SK-N-SH (cell line): ENCODE data around the gene DHX29. TPM values are rescaled to one million over a fixed set of nuclear protein-coding genes. Genes with fewer than 3 reads are reported as not detected.

Experiments
- CTCF ChIA-PET: fragments of 300-600, 350-600 bp; formaldehyde crosslinking; extraction: SDS; loops from one replicate; lab custom pipeline; 2021; lab: Yijun Ruan, JAX
- POLR2A ChIA-PET: fragments of 350-600 bp; sonication (Branson Sonifier 250); formaldehyde crosslinking; extraction: SDS; loops from one replicate; lab custom pipeline; 2020; ENCODE audit warnings: antibody characterized with exemption, inconsistent platforms; lab: Yijun Ruan, JAX
- DNase-seq: peaks from one replicate; pipeline ENCODE4 v3.0.0; 2012
- H2AFZ ChIP-seq: fragments of 200-600 bp; sonication (generic); 2 replicates; pipeline ENCODE4 v1.8.1; 2016; ENCODE audit warnings: antibody characterized with exemption, mild to moderate bottlenecking, low read depth
- H3F3A ChIP-seq: fragments of 200-600 bp; sonication (generic); replicated peaks from 2 replicates; pipeline ENCODE3; 2016; ENCODE audit warnings: antibody characterized with exemption, mild to moderate bottlenecking; ENCODE audit not compliant: insufficient read depth
- H3K27ac ChIP-seq, 2 experiments: fragments of 200-500 bp in 1 of 2; fragments of 200-600 bp in 1 of 2; sonication (Bioruptor generic) in 1 of 2; sonication (generic), shearing (Covaris generic) in 1 of 2; 2 replicates each; pipeline versions ENCODE4 v1.5.1 to v1.6.1; 2014 to 2016; ENCODE audit warnings: low read depth in 2 of 2, inconsistent platforms in 1 of 2, low read length in 1 of 2, mild to moderate bottlenecking in 1 of 2, mixed read lengths in 1 of 2
- H3K27me3 ChIP-seq: fragments of 200-600 bp; sonication (generic), shearing (Covaris generic); 2 replicates; pipeline ENCODE4 v1.6.1; 2016; ENCODE audit warnings: mixed run types; ENCODE audit not compliant: insufficient read depth
- H3K36me3 ChIP-seq, 2 experiments: fragments of 200-500 bp in 1 of 2; fragments of 200-600 bp in 1 of 2; sonication (Bioruptor generic) in 1 of 2; sonication (generic) in 1 of 2; replicated peaks in 1 of 2; 2 replicates each; pipeline versions ENCODE3 to v1.5.1; 2014 to 2016; ENCODE audit warnings: low read length in 1 of 2, mild to moderate bottlenecking in 1 of 2; ENCODE audit not compliant: insufficient read depth in 2 of 2, control insufficient read depth in 1 of 2
- H3K4me1 ChIP-seq, 2 experiments: fragments of 200-500 bp in 1 of 2; fragments of 200-600 bp in 1 of 2; sonication (Bioruptor generic) in 1 of 2; sonication (generic), shearing (Covaris generic) in 1 of 2; 2 replicates each; pipeline versions ENCODE4 v1.5.1 to v1.6.1; 2014 to 2016; ENCODE audit warnings: low read depth in 1 of 2, low read length in 1 of 2, mixed run types in 1 of 2; ENCODE audit not compliant: insufficient read depth in 2 of 2, control insufficient read depth in 1 of 2
- H3K4me2 ChIP-seq: fragments of 200-600 bp; sonication (generic), shearing (Covaris generic); 2 replicates; pipeline ENCODE4 v1.6.1; 2017; ENCODE audit warnings: mixed run types
- H3K4me3 ChIP-seq, 2 experiments: fragments of 200-500 bp in 1 of 2; fragments of 200-600 bp in 1 of 2; sonication (Bioruptor generic) in 1 of 2; sonication (generic), shearing (Covaris generic) in 1 of 2; 2 replicates each; pipeline versions ENCODE4 v1.5.1 to v1.8.1; 2014 to 2016; ENCODE audit warnings: low read depth in 2 of 2, inconsistent platforms in 1 of 2, low read length in 1 of 2, mild to moderate bottlenecking in 1 of 2, mixed read lengths in 1 of 2, moderate library complexity in 1 of 2
- H3K79me2 ChIP-seq: fragments of 200-600 bp; sonication (generic); 2 replicates; pipeline ENCODE4 v1.8.1; 2017; ENCODE audit warnings: mild to moderate bottlenecking; ENCODE audit not compliant: insufficient read depth
- H3K9ac ChIP-seq: fragments of 200-600 bp; sonication (generic); 2 replicates; pipeline ENCODE4 v1.6.1; 2017; ENCODE audit warnings: mixed run types
- H3K9me2 ChIP-seq: fragments of 200-600 bp; sonication (generic); 2 replicates; pipeline ENCODE4 v1.6.1; 2017; ENCODE audit warnings: mixed run types
- H3K9me3 ChIP-seq: fragments of 200-600 bp; sonication (generic); 2 replicates; pipeline ENCODE4 v1.6.1; 2017; ENCODE audit warnings: mixed run types, mild to moderate bottlenecking, moderate library complexity
- H4K20me1 ChIP-seq: fragments of 200-600 bp; sonication (generic); 2 replicates; pipeline ENCODE4 v1.6.1; 2017; ENCODE audit warnings: mild to moderate bottlenecking, mixed run types; ENCODE audit not compliant: insufficient read depth
- CHD2 ChIP-seq: fragments of 150-350 bp; IDR thresholded peaks from 2 replicates; pipeline ENCODE4 v1.6.1; 2018; ENCODE audit warnings: low read length; ENCODE audit not compliant: partially characterized antibody
- ELF1 ChIP-seq: IDR thresholded peaks from 2 replicates; pipeline ENCODE4 v1.4.0; 2012
- EP300 ChIP-seq, 2 experiments: IDR thresholded peaks; 2 replicates each; pipeline versions ENCODE4 v1.4.0 to v1.6.1; 2012; ENCODE audit warnings: borderline replicate concordance in 1 of 2, low read depth in 1 of 2, low read length in 1 of 2
- EZH2phosphoT487 ChIP-seq: fragments of 200-600 bp; sonication (generic); IDR thresholded peaks from 2 replicates; pipeline ENCODE4 v1.6.1; 2017; ENCODE audit warnings: low read depth, mixed run types, mild to moderate bottlenecking, antibody characterized with exemption, moderate library complexity, borderline replicate concordance
- FOSL2 ChIP-seq: IDR thresholded peaks from 2 replicates; pipeline ENCODE4 v1.4.0; 2012; ENCODE audit warnings: low read depth, mild to moderate bottlenecking, moderate library complexity, borderline replicate concordance
- FOXJ3 ChIP-seq: sonication (generic); formaldehyde crosslinking; IDR thresholded peaks from 2 replicates; pipeline ENCODE4 v1.5.1; 2020; ENCODE audit warnings: mild to moderate bottlenecking, missing genetic modification reagents
- FOXM1 ChIP-seq: IDR thresholded peaks from 2 replicates; pipeline ENCODE4 v1.4.0; 2012; ENCODE audit warnings: low read depth, mild to moderate bottlenecking
- GABPA ChIP-seq: IDR thresholded peaks from 2 replicates; pipeline ENCODE4 v1.4.0; 2012; ENCODE audit warnings: low read depth, mild to moderate bottlenecking
- MEF2A ChIP-seq: IDR thresholded peaks from 2 replicates; pipeline ENCODE4 v1.4.0; 2012; ENCODE audit warnings: low read depth, borderline replicate concordance
- MXI1 ChIP-seq: IDR thresholded peaks from 2 replicates; pipeline ENCODE4 v1.6.1; 2012; ENCODE audit warnings: mild to moderate bottlenecking, low read depth, low read length, improper control_type of control experiment
- NFIC ChIP-seq: IDR thresholded peaks from 2 replicates; pipeline ENCODE4 v1.4.0; 2012; ENCODE audit warnings: borderline replicate concordance
- POLR2AphosphoS5 ChIP-seq: IDR thresholded peaks from 2 replicates; pipeline ENCODE4 v1.6.1; 2012; ENCODE audit warnings: low read depth, low read length
- RFX5 ChIP-seq: IDR thresholded peaks from 2 replicates; pipeline ENCODE4 v1.6.1; 2012; ENCODE audit warnings: mild to moderate bottlenecking, improper control_type of control experiment, low read length
- SIN3A ChIP-seq: IDR thresholded peaks from 2 replicates; pipeline ENCODE4 v1.6.1; 2012; ENCODE audit warnings: low read depth, mild to moderate bottlenecking, low read length, moderate library complexity, borderline replicate concordance
- TAF1 ChIP-seq: IDR thresholded peaks from 2 replicates; pipeline ENCODE4 v1.6.1; 2012; ENCODE audit warnings: low read depth, mild to moderate bottlenecking, low read length, moderate library complexity, borderline replicate concordance
- TEAD4 ChIP-seq: IDR thresholded peaks from 2 replicates; pipeline ENCODE4 v1.4.0; 2012; ENCODE audit warnings: mild to moderate bottlenecking, borderline replicate concordance; ENCODE audit not compliant: insufficient read depth
- YY1 ChIP-seq: IDR thresholded peaks from 2 replicates; pipeline ENCODE4 v1.4.0; 2012; ENCODE audit warnings: low read depth, mild to moderate bottlenecking
- WGBS: methylation state at CpG from one replicate; pipeline ENCODE4 v1.1.6; 2017; ENCODE audit warnings: low lambda C conversion rate; 5-methylcytosine and 5-hydroxymethylcytosine counted together
- polyA plus RNA-seq, 3 experiments: library from polyadenylated mRNA; depleted of rRNA; stranded (reverse); fragments of >200 nt; gene quantifications; 2 replicates each; pipeline ENCODE4 v1.2.3, GENCODE V29; 2012
- TF ChIP-seq, protein P1 (sequence below): fragments of 200-600 bp; sonication (generic); IDR thresholded peaks from 2 replicates; pipeline ENCODE4 v1.6.1; 2017; ENCODE audit warnings: antibody characterized with exemption, mild to moderate bottlenecking, moderate library complexity
- TF ChIP-seq, protein P2 (sequence below): IDR thresholded peaks from 2 replicates; pipeline ENCODE4; 2012
- TF ChIP-seq, protein P3 (sequence below): IDR thresholded peaks from 2 replicates; pipeline ENCODE4 v1.6.1; 2012; ENCODE audit warnings: mild to moderate bottlenecking, low read depth, low read length, moderate library complexity
- TF ChIP-seq, protein P4 (sequence below): IDR thresholded peaks from 2 replicates; pipeline ENCODE4 v1.4.0; 2012; ENCODE audit warnings: low read depth, borderline replicate concordance

DHX29 gene
- polyA plus RNA-seq, 1 of the 3 experiments (the other 2 are of a cell fraction) = 2.1 TPM

DNA sequence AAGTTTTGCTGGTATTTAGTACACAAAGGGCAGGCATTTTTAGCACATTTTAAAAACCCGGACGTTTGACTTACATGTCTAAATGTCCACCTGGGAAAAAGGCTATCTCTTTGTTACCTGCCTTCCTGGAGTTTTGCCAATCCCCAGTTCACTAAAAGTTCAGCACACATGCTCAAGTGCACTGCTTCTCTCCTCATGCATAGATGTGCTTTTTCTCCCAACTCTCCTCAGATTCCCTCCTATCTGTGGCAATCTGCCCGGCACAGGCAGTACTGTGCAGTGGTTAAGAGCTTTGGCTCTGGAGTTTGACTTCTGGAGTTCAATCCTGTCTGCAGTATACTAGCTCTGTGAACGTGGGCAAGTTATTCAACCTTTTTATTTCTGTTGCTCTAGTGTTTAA, 65.7 kb downstream of the DHX29 start:
- 37% methylated on average over 4 of the region's 4 CpGs for WGBS
- no peaks in the 10 kb centered on the region for H3F3A ChIP-seq
- H3K9me3 ChIP-seq = no peaks in the 10 kb centered on the region
- no peaks in the 10 kb centered on the region for H4K20me1 ChIP-seq
- H2AFZ ChIP-seq = no peak overlapping the region
- no peak for DNase-seq
- ChIA-PET CTCF (interaction anchor here (1.3 kb wide), 1 partner anchor 68 kb away, joined by 3 read pairs; no protein-coding TSS in a partner anchor), POLR2A (no interaction called here)
- no peak overlapping the region for H3K4me2 ChIP-seq
- TF ChIP-seq EZH2phosphoT487 = no peak
- no peak overlapping the region for H3K4me3 ChIP-seq
- H3K27me3 ChIP-seq = peaks cover 44% of the 10 kb centered on the region
- no peaks in the 10 kb centered on the region for H3K9me2 ChIP-seq
- no peak overlapping the region for H3K27ac ChIP-seq
- no peak overlapping the region for H3K9ac ChIP-seq
- H3K4me1 ChIP-seq = no peaks in the 10 kb centered on the region
- no peaks in the 10 kb centered on the region for H3K36me3 ChIP-seq
- H3K79me2 ChIP-seq = no peaks in the 10 kb centered on the region

DNA sequence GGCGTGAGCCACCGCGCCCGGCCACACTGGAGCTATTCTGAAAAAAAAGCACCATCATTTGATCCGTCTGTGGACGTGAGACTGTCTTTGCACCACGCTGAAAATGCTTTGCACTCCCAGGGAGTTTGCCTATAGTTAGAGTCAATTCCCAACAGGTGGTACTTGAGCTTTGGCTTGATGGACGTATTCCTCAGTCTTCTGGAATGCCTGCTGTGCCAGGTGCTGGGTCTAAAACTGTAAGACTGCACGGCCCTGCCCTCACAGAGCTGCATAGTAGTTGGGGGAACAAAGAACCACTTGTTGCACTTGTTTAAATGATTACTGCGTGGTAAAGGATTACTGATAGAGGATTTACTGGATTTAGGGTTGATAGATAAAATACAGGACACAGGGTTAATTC, 70.7 kb downstream of the DHX29 start:
- no peak overlapping the region for H3K27ac ChIP-seq
- no peak overlapping the region for H3K9ac ChIP-seq
- H3K36me3 ChIP-seq = no peaks in the 10 kb centered on the region
- peaks cover 84% of the 10 kb centered on the region for H3K27me3 ChIP-seq
- no peak overlapping the region for H3K4me3 ChIP-seq
- no peaks in the 10 kb centered on the region for H3K9me3 ChIP-seq
- peaks cover 0 to 20% of the 10 kb centered on the region in 2 experiments; a peak in 1 of 4 replicates for H3K4me1 ChIP-seq
- POLR2A ChIA-PET = no interaction called here
- H3K9me2 ChIP-seq = no peaks in the 10 kb centered on the region
- peaks cover 3% of the 10 kb centered on the region for H3F3A ChIP-seq
- H2AFZ ChIP-seq = no peak overlapping the region
- H3K4me2 ChIP-seq = no peak overlapping the region
- TF ChIP-seq EP300 (IDR thresholded peaks at IDR 0.05; ENCODE audit: borderline replicate concordance in 1 of 2, low read depth in 1 of 2, low read length in 1 of 2) = no peak
- TF ChIP-seq CHD2 = no peak
- TF ChIP-seq GABPA = no peak
- TF ChIP-seq NFIC = no peak
- no peak for TF ChIP-seq RFX5
- TF ChIP-seq MXI1 = no peak
- no peak for TF ChIP-seq FOXM1
- no peak for TF ChIP-seq TEAD4
- no peak for TF ChIP-seq FOXJ3
- TF ChIP-seq ELF1 = no peak
- TF ChIP-seq, protein P1, sequence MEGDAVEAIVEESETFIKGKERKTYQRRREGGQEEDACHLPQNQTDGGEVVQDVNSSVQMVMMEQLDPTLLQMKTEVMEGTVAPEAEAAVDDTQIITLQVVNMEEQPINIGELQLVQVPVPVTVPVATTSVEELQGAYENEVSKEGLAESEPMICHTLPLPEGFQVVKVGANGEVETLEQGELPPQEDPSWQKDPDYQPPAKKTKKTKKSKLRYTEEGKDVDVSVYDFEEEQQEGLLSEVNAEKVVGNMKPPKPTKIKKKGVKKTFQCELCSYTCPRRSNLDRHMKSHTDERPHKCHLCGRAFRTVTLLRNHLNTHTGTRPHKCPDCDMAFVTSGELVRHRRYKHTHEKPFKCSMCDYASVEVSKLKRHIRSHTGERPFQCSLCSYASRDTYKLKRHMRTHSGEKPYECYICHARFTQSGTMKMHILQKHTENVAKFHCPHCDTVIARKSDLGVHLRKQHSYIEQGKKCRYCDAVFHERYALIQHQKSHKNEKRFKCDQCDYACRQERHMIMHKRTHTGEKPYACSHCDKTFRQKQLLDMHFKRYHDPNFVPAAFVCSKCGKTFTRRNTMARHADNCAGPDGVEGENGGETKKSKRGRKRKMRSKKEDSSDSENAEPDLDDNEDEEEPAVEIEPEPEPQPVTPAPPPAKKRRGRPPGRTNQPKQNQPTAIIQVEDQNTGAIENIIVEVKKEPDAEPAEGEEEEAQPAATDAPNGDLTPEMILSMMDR = no peak
- no peak for TF ChIP-seq MEF2A
- TF ChIP-seq, protein P2, sequence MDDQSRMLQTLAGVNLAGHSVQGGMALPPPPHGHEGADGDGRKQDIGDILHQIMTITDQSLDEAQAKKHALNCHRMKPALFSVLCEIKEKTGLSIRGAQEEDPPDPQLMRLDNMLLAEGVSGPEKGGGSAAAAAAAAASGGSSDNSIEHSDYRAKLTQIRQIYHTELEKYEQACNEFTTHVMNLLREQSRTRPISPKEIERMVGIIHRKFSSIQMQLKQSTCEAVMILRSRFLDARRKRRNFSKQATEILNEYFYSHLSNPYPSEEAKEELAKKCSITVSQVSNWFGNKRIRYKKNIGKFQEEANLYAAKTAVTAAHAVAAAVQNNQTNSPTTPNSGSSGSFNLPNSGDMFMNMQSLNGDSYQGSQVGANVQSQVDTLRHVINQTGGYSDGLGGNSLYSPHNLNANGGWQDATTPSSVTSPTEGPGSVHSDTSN = no peak
- TF ChIP-seq, protein P3, sequence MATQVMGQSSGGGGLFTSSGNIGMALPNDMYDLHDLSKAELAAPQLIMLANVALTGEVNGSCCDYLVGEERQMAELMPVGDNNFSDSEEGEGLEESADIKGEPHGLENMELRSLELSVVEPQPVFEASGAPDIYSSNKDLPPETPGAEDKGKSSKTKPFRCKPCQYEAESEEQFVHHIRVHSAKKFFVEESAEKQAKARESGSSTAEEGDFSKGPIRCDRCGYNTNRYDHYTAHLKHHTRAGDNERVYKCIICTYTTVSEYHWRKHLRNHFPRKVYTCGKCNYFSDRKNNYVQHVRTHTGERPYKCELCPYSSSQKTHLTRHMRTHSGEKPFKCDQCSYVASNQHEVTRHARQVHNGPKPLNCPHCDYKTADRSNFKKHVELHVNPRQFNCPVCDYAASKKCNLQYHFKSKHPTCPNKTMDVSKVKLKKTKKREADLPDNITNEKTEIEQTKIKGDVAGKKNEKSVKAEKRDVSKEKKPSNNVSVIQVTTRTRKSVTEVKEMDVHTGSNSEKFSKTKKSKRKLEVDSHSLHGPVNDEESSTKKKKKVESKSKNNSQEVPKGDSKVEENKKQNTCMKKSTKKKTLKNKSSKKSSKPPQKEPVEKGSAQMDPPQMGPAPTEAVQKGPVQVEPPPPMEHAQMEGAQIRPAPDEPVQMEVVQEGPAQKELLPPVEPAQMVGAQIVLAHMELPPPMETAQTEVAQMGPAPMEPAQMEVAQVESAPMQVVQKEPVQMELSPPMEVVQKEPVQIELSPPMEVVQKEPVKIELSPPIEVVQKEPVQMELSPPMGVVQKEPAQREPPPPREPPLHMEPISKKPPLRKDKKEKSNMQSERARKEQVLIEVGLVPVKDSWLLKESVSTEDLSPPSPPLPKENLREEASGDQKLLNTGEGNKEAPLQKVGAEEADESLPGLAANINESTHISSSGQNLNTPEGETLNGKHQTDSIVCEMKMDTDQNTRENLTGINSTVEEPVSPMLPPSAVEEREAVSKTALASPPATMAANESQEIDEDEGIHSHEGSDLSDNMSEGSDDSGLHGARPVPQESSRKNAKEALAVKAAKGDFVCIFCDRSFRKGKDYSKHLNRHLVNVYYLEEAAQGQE = no peak
- no peak for TF ChIP-seq FOSL2
- TF ChIP-seq YY1 = no peak
- no peak for TF ChIP-seq POLR2AphosphoS5
- TF ChIP-seq, protein P4, sequence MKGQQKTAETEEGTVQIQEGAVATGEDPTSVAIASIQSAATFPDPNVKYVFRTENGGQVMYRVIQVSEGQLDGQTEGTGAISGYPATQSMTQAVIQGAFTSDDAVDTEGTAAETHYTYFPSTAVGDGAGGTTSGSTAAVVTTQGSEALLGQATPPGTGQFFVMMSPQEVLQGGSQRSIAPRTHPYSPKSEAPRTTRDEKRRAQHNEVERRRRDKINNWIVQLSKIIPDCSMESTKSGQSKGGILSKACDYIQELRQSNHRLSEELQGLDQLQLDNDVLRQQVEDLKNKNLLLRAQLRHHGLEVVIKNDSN = no peak
- no peak for TF ChIP-seq SIN3A
- no peak for TF ChIP-seq TAF1
- no peak for DNase-seq
- CTCF ChIA-PET = interaction anchor here (0.6 to 2.7 kb wide), 2 partner anchors 9 to 11 kb away, joined by 3 to 10 read pairs; no protein-coding TSS in a partner anchor
- no peaks in the 10 kb centered on the region for H4K20me1 ChIP-seq
- no peaks in the 10 kb centered on the region for H3K79me2 ChIP-seq
- 45% methylated on average over 10 of the region's 10 CpGs for WGBS
